Measurements from ENCODE around the gene NUCB1. TPM values are rescaled to one million over a fixed set of nuclear protein-coding genes. Genes with fewer than 3 reads are reported as not detected.
A peak's percentile ranks its signal among the peaks of the same experiment; 100 is the strongest.

NUCB1 gene
- 116 and 117 TPM in 2 replicates for total RNA-seq

GRCh38 chr19:48899781-48900476 is at the start of gene NUCB1:
NUCB1 (plus strand) TSS chr19:48900312; CDS start chr19:48900797, 485 bp downstream.
- peak; percentile 100 for DNase-seq
- H3K9me3 Mint-ChIP-seq, result no peaks in the 10 kb centered on the region
- peak within 1 kb of the TSS; percentile 98 for H3K4me3 Mint-ChIP-seq
- H3K27ac Mint-ChIP-seq, result peak within 1 kb of the TSS; percentile 95
- peaks cover 28% of the 10 kb centered on the region for H3K36me3 Mint-ChIP-seq (ENCODE audit: low read depth)
- peaks cover 26% of the 10 kb centered on the region for H3K4me1 Mint-ChIP-seq
- peaks cover 4% of the 10 kb centered on the region for H3K27me3 Mint-ChIP-seq
- intact Hi-C loops (cut with micrococcal nuclease), result loop anchor here (1.0 to 2.0 kb wide), 5 partner anchors 25 to 93 kb away; partner anchors contain the start of genes BAX, FTL, GYS1 and RUVBL2

GRCh38 chr19:48852292-48852691 is 47.8 kb upstream of the NUCB1 start:
- H3K27ac Mint-ChIP-seq, result no peak overlapping the region
- no peaks in the 10 kb centered on the region for H3K9me3 Mint-ChIP-seq
- H3K4me3 Mint-ChIP-seq, result no peak overlapping the region
- H3K27me3 Mint-ChIP-seq, result no peaks in the 10 kb centered on the region
- no peaks in the 10 kb centered on the region for H3K4me1 Mint-ChIP-seq
- DNase-seq, result no peak
- H3K36me3 Mint-ChIP-seq (ENCODE audit: low read depth), result no peaks in the 10 kb centered on the region
- intact Hi-C loops (cut with micrococcal nuclease), result no loop called here

GRCh38 chr19:48853483-48853882 is 46.6 kb upstream of the NUCB1 start:
- no peaks in the 10 kb centered on the region for H3K9me3 Mint-ChIP-seq
- H3K4me1 Mint-ChIP-seq, result no peaks in the 10 kb centered on the region

GRCh38 chr19:48854103-48854502 is 46.0 kb upstream of the NUCB1 start:
- no peaks in the 10 kb centered on the region for H3K9me3 Mint-ChIP-seq
- intact Hi-C loops (cut with micrococcal nuclease), result no loop called here
- no peak overlapping the region for H3K4me3 Mint-ChIP-seq
- H3K27me3 Mint-ChIP-seq, result no peaks in the 10 kb centered on the region
- no peaks in the 10 kb centered on the region for H3K36me3 Mint-ChIP-seq (ENCODE audit: low read depth)
- DNase-seq, result no peak
- no peak overlapping the region for H3K27ac Mint-ChIP-seq
- H3K4me1 Mint-ChIP-seq, result peaks cover 3% of the 10 kb centered on the region

More at GRCh38 chr19:48853483-48853882, 46.6 kb upstream of the NUCB1 start:
- Mint-ChIP-seq H3K36me3 (ENCODE audit: low read depth) (no peaks in the 10 kb centered on the region), H3K27ac (no peak overlapping the region), H3K4me3 (no peak overlapping the region), H3K27me3 (no peaks in the 10 kb centered on the region)
- DNase-seq, result no peak
- intact Hi-C loops (cut with micrococcal nuclease), result no loop called here

- DNase-seq, result no peak
- Mint-ChIP-seq H3K9me3 (no peaks in the 10 kb centered on the region), H3K27ac (no peak overlapping the region), H3K4me1 (peaks cover 5% of the 10 kb centered on the region), H3K4me3 (no peak overlapping the region), H3K36me3 (ENCODE audit: low read depth) (no peaks in the 10 kb centered on the region), H3K27me3 (no peaks in the 10 kb centered on the region)
- intact Hi-C loops (cut with micrococcal nuclease), result no loop called here
These were observed 43.2 kb upstream of the NUCB1 start for GRCh38 chr19:48856921-48857320.

- no peaks in the 10 kb centered on the region for H3K36me3 Mint-ChIP-seq (ENCODE audit: low read depth)
- no peaks in the 10 kb centered on the region for H3K27me3 Mint-ChIP-seq
- peak; percentile 93 for DNase-seq
- H3K9me3 Mint-ChIP-seq, result no peaks in the 10 kb centered on the region
- peak overlapping the region; percentile 84 for H3K27ac Mint-ChIP-seq
- H3K4me1 Mint-ChIP-seq, result peaks cover 5% of the 10 kb centered on the region
- H3K4me3 Mint-ChIP-seq, result peak overlapping the region; percentile 89
- intact Hi-C loops (cut with micrococcal nuclease), result loop anchor here (1.0 kb wide), 2 partner anchors 13 to 41 kb away; partner anchors contain the start of genes NUCB1 and PPP1R15A
These were observed 41.0 kb upstream of the NUCB1 start for GRCh38 chr19:48858984-48859710.

GRCh38 chr19:48859711-48860572 is 40.2 kb upstream of the NUCB1 start:
- Mint-ChIP-seq H3K9me3 (no peaks in the 10 kb centered on the region), H3K36me3 (ENCODE audit: low read depth) (no peaks in the 10 kb centered on the region), H3K4me3 (no peak overlapping the region), H3K27me3 (peaks cover 2% of the 10 kb centered on the region), H3K4me1 (peaks cover 5% of the 10 kb centered on the region), H3K27ac (no peak overlapping the region)
- intact Hi-C loops (cut with micrococcal nuclease), result loop anchor here (1.0 kb wide), 1 partner anchor 12 kb away; the partner anchor contains the start of gene PPP1R15A
- peak; percentile 64 for DNase-seq

- Mint-ChIP-seq H3K27me3 (peaks cover 2% of the 10 kb centered on the region), H3K4me3 (no peak overlapping the region), H3K27ac (no peak overlapping the region), H3K4me1 (peaks cover 5% of the 10 kb centered on the region), H3K9me3 (no peaks in the 10 kb centered on the region), H3K36me3 (ENCODE audit: low read depth) (no peaks in the 10 kb centered on the region)
- intact Hi-C loops (cut with micrococcal nuclease), result no loop called here
- DNase-seq, result no peak
These were observed 38.8 kb upstream of the NUCB1 start for GRCh38 chr19:48861313-48861712.

- intact Hi-C loops (cut with micrococcal nuclease), result no loop called here
- Mint-ChIP-seq H3K4me1 (peaks cover 5% of the 10 kb centered on the region), H3K27me3 (peaks cover 5% of the 10 kb centered on the region), H3K36me3 (ENCODE audit: low read depth) (no peaks in the 10 kb centered on the region), H3K9me3 (no peaks in the 10 kb centered on the region), H3K27ac (no peak overlapping the region), H3K4me3 (no peak overlapping the region)
- no peak for DNase-seq
These were observed 37.3 kb upstream of the NUCB1 start for GRCh38 chr19:48862827-48863226.

- no peaks in the 10 kb centered on the region for H3K9me3 Mint-ChIP-seq
- H3K36me3 Mint-ChIP-seq (ENCODE audit: low read depth), result no peaks in the 10 kb centered on the region
- no peak for DNase-seq
- peaks cover 8% of the 10 kb centered on the region for H3K27me3 Mint-ChIP-seq
- H3K4me1 Mint-ChIP-seq, result peaks cover 4% of the 10 kb centered on the region
- no peak overlapping the region for H3K4me3 Mint-ChIP-seq
- intact Hi-C loops (cut with micrococcal nuclease), result no loop called here
- no peak overlapping the region for H3K27ac Mint-ChIP-seq
These were observed 33.4 kb upstream of the NUCB1 start for GRCh38 chr19:48866692-48867091.

GRCh38 chr19:48867123-48867745 is 32.9 kb upstream of the NUCB1 start:
- no peak for DNase-seq
- H3K4me1 Mint-ChIP-seq, result peaks cover 7% of the 10 kb centered on the region
- peak overlapping the region; percentile 51 for H3K27ac Mint-ChIP-seq
- no peak overlapping the region for H3K4me3 Mint-ChIP-seq
- peaks cover 9% of the 10 kb centered on the region for H3K27me3 Mint-ChIP-seq
- H3K36me3 Mint-ChIP-seq (ENCODE audit: low read depth), result peaks cover 2% of the 10 kb centered on the region
- intact Hi-C loops (cut with micrococcal nuclease), result no loop called here
- H3K9me3 Mint-ChIP-seq, result no peaks in the 10 kb centered on the region

- intact Hi-C loops (cut with micrococcal nuclease), result no loop called here
- H3K4me3 Mint-ChIP-seq, result no peak overlapping the region
- H3K27ac Mint-ChIP-seq, result no peak overlapping the region
- no peak for DNase-seq
- H3K4me1 Mint-ChIP-seq, result peaks cover 9% of the 10 kb centered on the region
- peaks cover 4% of the 10 kb centered on the region for H3K36me3 Mint-ChIP-seq (ENCODE audit: low read depth)
- H3K27me3 Mint-ChIP-seq, result peaks cover 10% of the 10 kb centered on the region
- H3K9me3 Mint-ChIP-seq, result no peaks in the 10 kb centered on the region
These were observed 32.4 kb upstream of the NUCB1 start for GRCh38 chr19:48867746-48868113.

GRCh38 chr19:48868114-48868886 is 31.8 kb upstream of the NUCB1 start, which contains the start of gene PLEKHA4:
PLEKHA4 (minus strand) TSS chr19:48868617; CDS start chr19:48867620, 997 bp downstream.
- H3K9me3 Mint-ChIP-seq, result no peaks in the 10 kb centered on the region
- no peak within 1 kb of the TSS for H3K4me3 Mint-ChIP-seq
- DNase-seq, result no peak
- intact Hi-C loops (cut with micrococcal nuclease), result no loop called here
- H3K27ac Mint-ChIP-seq, result peak within 1 kb of the TSS; percentile 5
- peaks cover 10% of the 10 kb centered on the region for H3K27me3 Mint-ChIP-seq
- H3K36me3 Mint-ChIP-seq (ENCODE audit: low read depth), result peaks cover 10% of the 10 kb centered on the region
- peaks cover 13% of the 10 kb centered on the region for H3K4me1 Mint-ChIP-seq
